PC-3 (cell line): Measurements from ENCODE around the gene IBA57.

Experiments used
- EZH2 ChIP-seq: fragments of 300-600 bp; sonication (generic); IDR thresholded peaks from one replicate; pipeline ENCODE4 v1.6.1; 2017; ENCODE audit warnings: antibody characterized with exemption, mild to moderate bottlenecking, low read length; ENCODE audit not compliant: unreplicated experiment
- EZH2phosphoT487 ChIP-seq: fragments of 300-600 bp; sonication (generic); IDR thresholded peaks from 2 replicates; pipeline ENCODE4 v1.6.1; 2018; ENCODE audit warnings: mild to moderate bottlenecking, antibody characterized with exemption, low read length, borderline replicate concordance
- TF ChIP-seq, protein P1 (sequence below): fragments of 300-600 bp; sonication (generic); conservative IDR thresholded peaks from 2 replicates; pipeline ENCODE4 v1.5.1; 2017; ENCODE audit warnings: antibody characterized with exemption, low read depth, mild to moderate bottlenecking, low read length

DNA sequence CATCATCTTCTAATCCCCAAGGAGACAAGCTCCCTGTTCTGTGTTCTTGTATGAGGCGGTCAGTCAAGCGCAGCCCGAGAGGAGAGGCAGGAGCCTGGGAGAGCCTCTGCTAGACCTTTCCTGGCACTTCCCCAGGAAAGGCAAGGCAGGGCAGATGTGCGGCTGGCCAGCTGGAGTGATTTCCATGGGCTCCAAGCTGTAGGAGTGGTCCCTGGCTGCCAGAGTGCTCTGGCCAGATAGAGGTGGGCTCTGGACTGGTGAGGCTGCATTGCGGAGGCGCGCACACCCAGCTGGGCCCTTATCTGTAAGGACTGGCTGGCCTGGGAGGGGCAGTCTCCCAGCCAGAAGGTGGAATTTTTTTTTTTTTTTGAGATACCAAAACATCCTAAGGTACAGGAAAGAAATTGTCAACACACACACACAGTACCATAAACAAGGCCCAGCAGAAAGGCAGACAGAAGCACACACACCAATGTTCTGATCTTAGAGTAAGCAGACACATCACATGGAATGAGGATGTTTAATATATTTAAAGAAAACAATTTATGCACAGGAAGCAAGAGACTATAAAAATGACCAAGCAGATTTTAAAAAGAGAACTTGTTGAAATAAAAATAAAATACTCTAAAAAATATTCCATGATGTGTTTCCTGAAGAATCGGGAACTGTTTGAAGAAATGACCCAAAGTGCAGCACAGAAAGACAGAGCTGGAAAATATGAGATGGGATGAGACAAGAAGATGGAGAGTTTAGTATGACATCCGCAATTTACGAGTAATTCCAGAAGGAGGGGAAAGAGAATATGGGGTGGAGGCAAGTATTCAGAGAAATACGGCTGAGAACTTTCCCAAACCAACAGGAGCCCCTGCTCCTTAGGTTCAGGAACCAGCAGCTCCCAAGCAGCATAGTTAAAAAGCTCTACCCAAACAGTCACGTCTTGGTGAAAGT is 13.4 kb downstream of the IBA57 start:
- no peak for TF ChIP-seq EZH2
- TF ChIP-seq, protein P1, sequence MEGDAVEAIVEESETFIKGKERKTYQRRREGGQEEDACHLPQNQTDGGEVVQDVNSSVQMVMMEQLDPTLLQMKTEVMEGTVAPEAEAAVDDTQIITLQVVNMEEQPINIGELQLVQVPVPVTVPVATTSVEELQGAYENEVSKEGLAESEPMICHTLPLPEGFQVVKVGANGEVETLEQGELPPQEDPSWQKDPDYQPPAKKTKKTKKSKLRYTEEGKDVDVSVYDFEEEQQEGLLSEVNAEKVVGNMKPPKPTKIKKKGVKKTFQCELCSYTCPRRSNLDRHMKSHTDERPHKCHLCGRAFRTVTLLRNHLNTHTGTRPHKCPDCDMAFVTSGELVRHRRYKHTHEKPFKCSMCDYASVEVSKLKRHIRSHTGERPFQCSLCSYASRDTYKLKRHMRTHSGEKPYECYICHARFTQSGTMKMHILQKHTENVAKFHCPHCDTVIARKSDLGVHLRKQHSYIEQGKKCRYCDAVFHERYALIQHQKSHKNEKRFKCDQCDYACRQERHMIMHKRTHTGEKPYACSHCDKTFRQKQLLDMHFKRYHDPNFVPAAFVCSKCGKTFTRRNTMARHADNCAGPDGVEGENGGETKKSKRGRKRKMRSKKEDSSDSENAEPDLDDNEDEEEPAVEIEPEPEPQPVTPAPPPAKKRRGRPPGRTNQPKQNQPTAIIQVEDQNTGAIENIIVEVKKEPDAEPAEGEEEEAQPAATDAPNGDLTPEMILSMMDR = no peak
- no peak for TF ChIP-seq EZH2phosphoT487
